ENCODE results near the gene MCF2L2. TPM values are rescaled to one million over a fixed set of nuclear protein-coding genes. Genes with fewer than 3 reads are reported as not detected.

Gene MCF2L2
- total and polyA plus RNA-seq, 2 of the 13 experiments (the other 11 are each of a cell fraction or from before 2014, with no cell fraction given) = not detected

GRCh38 chr3:183400352-183400751, 28.1 kb downstream of the MCF2L2 start:
- Histone ChIP-seq H2AFZ (ENCODE audit: low read length) (no peak overlapping the region), H3K79me2 (ENCODE audit: insufficient read depth, low read length) (no peaks in the 10 kb centered on the region)
- no TSS peak for BruUV-seq (replicated peaks)

More at GRCh38 chr3:183400352-183400751, 28.1 kb downstream of the MCF2L2 start:
- Histone ChIP-seq H3K27ac (ENCODE audit: extremely low read length, insufficient read depth, low read length) (no peak overlapping the region), H3K36me3 (replicated peaks in 1 of 2; ENCODE audit: control insufficient read depth in 1 of 2, insufficient read depth in 2 of 2, low read length in 2 of 2) (no peaks in the 10 kb centered on the region), H4K20me1 (ENCODE audit: insufficient read depth, low read length) (no peaks in the 10 kb centered on the region), H3K27me3 (ENCODE audit: control insufficient read depth in 1 of 2, insufficient read depth in 2 of 2, low read length in 2 of 2) (peaks cover 0 to 3% of the 10 kb centered on the region in 2 experiments; a peak in 1 of 5 replicates), H3K9ac (ENCODE audit: insufficient read depth, low read depth, low read length) (no peak overlapping the region), H3K4me3 (replicated peaks in 1 of 3; ENCODE audit: insufficient read depth in 1 of 3, low read depth in 2 of 3, low read length in 3 of 3) (no peak overlapping the region), H3K4me2 (ENCODE audit: low read depth, low read length) (no peak overlapping the region), H3K4me1 (ENCODE audit: insufficient read depth, low read length) (0 out of 2 replicates have a peak, but pooled peaks cover 4% of the 10 kb centered on the region), H3K9me3 (ENCODE audit: low read length) (no peaks in the 10 kb centered on the region)
- no peak for DNase-seq (ENCODE audit: low spot score)
- 11% methylated on average over 13 of the region's 13 CpGs for WGBS (ENCODE audit: low lambda C conversion rate)
- CTCF ChIA-PET (ENCODE audit: low intra/inter-chr PET ratio, low total read pairs) = no interaction called here
- intact Hi-C loops (cut with micrococcal nuclease; ENCODE audit: unreplicated experiment) = no loop called here
- POLR2A ChIA-PET = no interaction called here
- no peak for ATAC-seq
- TF ChIP-seq GATAD1 (CRISPR knock-in tag; IDR thresholded peaks at IDR 0.05) = no peak
- TF ChIP-seq ZNF788 (CRISPR knock-in tag; IDR thresholded peaks at IDR 0.05; ENCODE audit: borderline replicate concordance) = no peak
- no peak for TF ChIP-seq SIN3B (IDR thresholded peaks at IDR 0.05; ENCODE audit: low read length)
- no peak for TF ChIP-seq MXD3 (CRISPR knock-in tag; IDR thresholded peaks at IDR 0.05)
- TF ChIP-seq THRA (CRISPR knock-in tag; IDR thresholded peaks at IDR 0.05; ENCODE audit: borderline replicate concordance) = no peak
- TF ChIP-seq NBN (conservative IDR thresholded peaks at IDR 0.05) = no peak
- TF ChIP-seq ZFP36L1 (CRISPR knock-in tag; IDR thresholded peaks at IDR 0.05) = no peak
- TF ChIP-seq ZNF7 (CRISPR knock-in tag; IDR thresholded peaks at IDR 0.05) = no peak
- TF ChIP-seq REST (IDR thresholded peaks at IDR 0.05; ENCODE audit: borderline replicate concordance in 1 of 2, low read depth in 1 of 2, low read length in 2 of 2) = no peak
- in situ Hi-C loops (cut with HindIII; ENCODE audit: extremely low pct_ligation_motif_present, low pct_unique_long_range_greater_than_20kb) = no loop called here
- FAIRE-seq = no peak

All from HepG2 (cell line).